NCI-H2171 treated with DMSO at 0.1 percent for 48 hours (cell line): ENCODE measurements around the gene SMC1B.

Experiments
- DNase-seq: peaks from one replicate; lab custom pipeline; 2025; lab: John Stamatoyannopoulos, UW

SMC1B gene

GRCh38 chr22:45318558-45319323 is 94.7 kb downstream of the SMC1B start:
- DNase-seq, result peak; percentile 48

GRCh38 chr22:45318168-45318557 is 95.2 kb downstream of the SMC1B start:
- peak; percentile 97 for DNase-seq

- DNase-seq, result peak; percentile 69
These were observed 95.7 kb downstream of the SMC1B start for GRCh38 chr22:45317551-45318167.

- no peak for DNase-seq
These were observed 96.4 kb downstream of the SMC1B start for GRCh38 chr22:45316796-45317526.

GRCh38 chr22:45314786-45315185 is 98.6 kb downstream of the SMC1B start:
- DNase-seq, result no peak

GRCh38 chr22:45314054-45314721 is 99.2 kb downstream of the SMC1B start:
- DNase-seq, result no peak

- no peak for DNase-seq
These were observed 100.5 kb downstream of the SMC1B start for GRCh38 chr22:45312856-45313255.

- DNase-seq, result no peak
These were observed 101.0 kb downstream of the SMC1B start for GRCh38 chr22:45312415-45312814.

GRCh38 chr22:45310977-45311531 is 102.3 kb downstream of the SMC1B start:
- no peak for DNase-seq

GRCh38 chr22:45310331-45310976 is 102.9 kb downstream of the SMC1B start:
- no peak for DNase-seq

GRCh38 chr22:45309422-45310227 is 103.8 kb downstream of the SMC1B start, which contains the start of gene FAM118A:
TSS of gene FAM118A (plus strand) at chr22:45309934. CDS start at chr22:45322380, 12,446 bp downstream.
- DNase-seq, result peak; percentile 95

GRCh38 chr22:45308957-45309421 is 104.4 kb downstream of the SMC1B start:
- no peak for DNase-seq

- DNase-seq, result no peak
These were observed 104.9 kb downstream of the SMC1B start for GRCh38 chr22:45308391-45308956.

GRCh38 chr22:45306139-45306538 is 107.3 kb downstream of the SMC1B start:
- DNase-seq, result no peak

GRCh38 chr22:45305456-45306075 is 107.8 kb downstream of the SMC1B start:
- DNase-seq, result no peak

- DNase-seq, result no peak
These were observed 108.4 kb downstream of the SMC1B start for GRCh38 chr22:45304971-45305370.

GRCh38 chr22:45303181-45303580 is 110.2 kb downstream of the SMC1B start:
- no peak for DNase-seq

- no peak for DNase-seq
These were observed 110.6 kb downstream of the SMC1B start for GRCh38 chr22:45302751-45303150.

- DNase-seq, result no peak
These were observed 114.4 kb downstream of the SMC1B start for GRCh38 chr22:45298934-45299505.
